GM23248 (cell line): ENCODE measurements around the gene RAB38. TPM values are rescaled to one million over a fixed set of nuclear protein-coding genes. Genes with fewer than 3 reads are reported as not detected.

Source experiments
- DNase-seq: peaks from one replicate; pipeline ENCODE4 v3.0.0-alpha.2; 2015
- H2AFZ ChIP-seq: fragments of 200-600 bp; sonication (generic); 2 replicates; pipeline ENCODE4 v1.6.1; 2016; ENCODE audit warnings: antibody characterized with exemption
- H3F3A ChIP-seq: fragments of 200-600 bp; sonication (generic); 2 replicates; pipeline ENCODE4 v1.6.1; 2016; ENCODE audit warnings: mild to moderate bottlenecking, antibody characterized with exemption, mixed run types; ENCODE audit not compliant: insufficient read depth
- H3K27ac ChIP-seq: fragments of 200-600 bp; sonication (generic); 2 replicates; pipeline ENCODE4 v1.5.1; 2016; ENCODE audit warnings: mild to moderate bottlenecking
- H3K27me3 ChIP-seq: fragments of 200-600 bp; sonication (generic); replicated peaks from 2 replicates; pipeline ENCODE4 v1.6.1; 2016; ENCODE audit warnings: mild to moderate bottlenecking; ENCODE audit not compliant: insufficient read depth
- H3K36me3 ChIP-seq: fragments of 200-600 bp; sonication (generic); 2 replicates; pipeline ENCODE4 v1.6.1; 2016; ENCODE audit warnings: low read depth, mild to moderate bottlenecking
- H3K4me1 ChIP-seq: fragments of 200-600 bp; sonication (generic); 2 replicates; pipeline ENCODE4 v1.6.1; 2016; ENCODE audit warnings: mild to moderate bottlenecking; ENCODE audit not compliant: insufficient read depth
- H3K4me2 ChIP-seq: fragments of 200-600 bp; sonication (generic); one replicate; pipeline ENCODE4 v1.6.1; 2016; ENCODE audit warnings: mild to moderate bottlenecking; ENCODE audit not compliant: unreplicated experiment
- H3K4me3 ChIP-seq: fragments of 200-600 bp; sonication (generic); 2 replicates; pipeline ENCODE4 v1.5.1; 2016; ENCODE audit warnings: mild to moderate bottlenecking
- H3K79me2 ChIP-seq: fragments of 200-600 bp; sonication (generic); 2 replicates; pipeline ENCODE4 v1.6.1; 2016; ENCODE audit warnings: mild to moderate bottlenecking; ENCODE audit not compliant: insufficient read depth
- H3K9ac ChIP-seq: fragments of 200-600 bp; sonication (generic); 2 replicates; pipeline ENCODE4 v1.6.1; 2016; ENCODE audit warnings: mild to moderate bottlenecking
- H3K9me2 ChIP-seq: fragments of 200-600 bp; sonication (generic); 2 replicates; pipeline ENCODE4 v1.6.1; 2016; ENCODE audit warnings: mixed run types, mild to moderate bottlenecking, moderate library complexity; ENCODE audit not compliant: insufficient read depth
- H3K9me3 ChIP-seq: fragments of 200-600 bp; sonication (generic); one replicate; pipeline ENCODE4 v1.6.1; 2017; ENCODE audit warnings: low read depth
- H4K20me1 ChIP-seq: fragments of 200-600 bp; sonication (generic); 2 replicates; pipeline ENCODE4 v1.6.0; 2016; ENCODE audit not compliant: insufficient read depth
- EZH2 ChIP-seq: fragments of 200-600 bp; sonication (generic); IDR thresholded peaks from 2 replicates; pipeline ENCODE4 v1.6.1; 2018; ENCODE audit warnings: antibody characterized with exemption, mild to moderate bottlenecking; ENCODE audit not compliant: insufficient read depth, poor library complexity, severe bottlenecking
- EZH2phosphoT487 ChIP-seq: fragments of 200-600 bp; sonication (generic); IDR thresholded peaks from 2 replicates; pipeline ENCODE4 v1.6.1; 2018; ENCODE audit warnings: antibody characterized with exemption, moderate library complexity, mild to moderate bottlenecking, low read depth; ENCODE audit not compliant: insufficient read depth
- WGBS, 2 experiments: methylation state at CpG; one replicate each; pipeline ENCODE4 v1.1.6; 2015 to 2017; ENCODE audit warnings: low lambda C conversion rate in 2 of 2, low coverage in 1 of 2; ENCODE audit errors: missing lambda C conversion rate in 2 of 2; 5-methylcytosine and 5-hydroxymethylcytosine counted together
- in situ Hi-C: fragments of 300-500 bp; cut with MboI; formaldehyde crosslinking; loops from 2 replicates; pipeline ENCODE4 v1.15.0; 2020
- microRNA-seq: library from miRNA; unstranded; fragments of <30 nt; microRNA quantifications from one replicate; pipeline ENCODE4, GENCODE V29; 2016; ENCODE audit warnings: borderline number of aligned reads
- polyA plus RNA-seq: library from polyadenylated mRNA; unstranded; fragments of >200 nt; fragmentation: Nextera tagmentation; extraction: Ambion mirVana; gene quantifications from 2 replicates; pipeline ENCODE4 v1.2.1, GENCODE V29; 2016
- small RNA-seq: library from RNA; depleted of rRNA; stranded (forward); fragments of <200 nt; gene quantifications from one replicate; pipeline ENCODE3, GENCODE V24; 2014; ENCODE audit warnings: low read depth, low replicate concordance
- total RNA-seq: library from RNA; depleted of rRNA; stranded (reverse); fragments of >200 nt; shearing (Covaris generic); gene quantifications from 2 replicates; pipeline ENCODE4 v1.2.3, GENCODE V29; 2014; rRNA removed

Gene RAB38
- total and polyA plus RNA-seq, 2 experiments from 2014 or later: 0.43 to 1.5 TPM

DNA sequence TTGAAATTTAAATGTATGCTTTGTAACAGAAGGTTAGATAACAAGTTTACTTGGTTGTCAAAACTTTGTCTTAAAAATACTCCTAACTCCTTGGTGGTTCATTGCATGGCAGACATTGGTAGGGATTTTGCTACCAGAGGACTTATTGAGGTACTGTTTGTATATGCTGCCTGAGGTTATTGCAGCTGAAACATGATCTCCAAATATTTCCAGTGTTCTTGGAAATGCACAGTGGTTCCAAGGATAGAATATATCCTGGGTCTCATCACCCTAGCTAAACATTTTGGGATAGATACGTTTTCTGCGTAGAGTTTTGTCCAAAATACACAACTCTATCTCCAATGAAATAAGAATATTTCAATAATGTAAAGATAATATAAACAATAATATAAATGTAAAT, 109.2 kb downstream of the RAB38 start:
- Histone ChIP-seq H3K9me2 (no peaks in the 10 kb centered on the region; the same call in 1 of the 2 replicates), H2AFZ (no peak overlapping the region), H3K4me2 (no peak overlapping the region), H3K9ac (no peak overlapping the region), H3K9me3 (no peaks in the 10 kb centered on the region), H3K27ac (no peak overlapping the region), H3K4me3 (no peak overlapping the region), H3K36me3 (no peaks in the 10 kb centered on the region), H3K4me1 (no peaks in the 10 kb centered on the region), H3K79me2 (no peaks in the 10 kb centered on the region), H4K20me1 (no peaks in the 10 kb centered on the region), H3F3A (no peaks in the 10 kb centered on the region), H3K27me3 (no peaks in the 10 kb centered on the region)
- DNase-seq: no peak
- TF ChIP-seq EZH2 (no peak), EZH2phosphoT487 (no peak)
- in situ Hi-C loops: no loop called here
- 33 to 46% methylated on average over 2 of the region's 2 CpGs for WGBS, 2 experiments

DNA sequence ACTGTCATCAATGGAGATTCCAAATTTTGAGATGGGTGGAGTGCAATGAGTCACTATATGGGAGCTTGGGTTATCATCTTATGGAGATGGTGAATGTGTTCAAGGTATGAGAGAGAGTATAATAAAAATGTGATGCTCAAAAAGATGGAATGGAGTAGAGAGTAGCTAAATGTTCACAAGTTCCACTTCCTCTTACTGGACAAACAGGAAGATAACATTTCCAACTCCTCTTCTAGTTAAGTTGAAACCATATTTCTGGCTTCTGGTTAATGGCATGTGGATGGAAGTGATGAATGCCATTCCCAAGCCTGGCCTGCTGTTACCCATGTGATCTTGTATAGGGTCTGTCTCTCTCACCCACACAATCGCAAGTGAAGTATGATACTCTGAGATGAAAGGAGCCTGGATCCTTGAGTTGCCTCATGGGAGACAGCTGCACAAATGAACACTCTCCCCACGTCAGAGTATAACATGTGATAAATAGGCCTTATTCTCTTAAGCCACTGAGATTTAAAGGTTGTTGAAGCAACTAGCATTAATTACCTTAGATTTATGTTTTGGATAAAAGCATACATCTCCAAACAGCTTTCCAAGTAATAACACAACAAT, 111.0 kb downstream of the RAB38 start:
- Histone ChIP-seq H3K9me2 (no peaks in the 10 kb centered on the region; the same call in 1 of the 2 replicates), H3K27ac (no peak overlapping the region), H3K36me3 (no peaks in the 10 kb centered on the region), H4K20me1 (no peaks in the 10 kb centered on the region), H3K4me1 (no peaks in the 10 kb centered on the region), H3K4me2 (no peak overlapping the region), H3K27me3 (no peaks in the 10 kb centered on the region), H3K79me2 (no peaks in the 10 kb centered on the region), H3K9me3 (no peaks in the 10 kb centered on the region), H2AFZ (no peak overlapping the region), H3F3A (no peaks in the 10 kb centered on the region), H3K9ac (no peak overlapping the region), H3K4me3 (no peak overlapping the region)
- 44 to 48% methylated on average over 2 of the region's 2 CpGs for WGBS, 2 experiments
- no peak for DNase-seq
- TF ChIP-seq EZH2: no peak
- no peak for TF ChIP-seq EZH2phosphoT487
- in situ Hi-C loops: no loop called here

Small RNA genes within 50 kb of the gene (microRNA-seq; reads per million reads assigned to microRNA genes)
- not detected for gene MIR3166

Small RNA genes within 50 kb of the gene (small RNA-seq; reads per million reads assigned to genes)
- gene MIR3166: not detected
- gene RF00019: not detected

Other genes starting within 250 kb of the RAB38 start
- gene CTSC, start 162.3 kb upstream of the RAB38 start, total RNA-seq: 43.6 and 47.6 TPM in 2 replicates
- 45.4 and 46.0 TPM in 2 replicates for gene CTSC, start 162.3 kb upstream of the RAB38 start, polyA plus RNA-seq